HG03565 (cell line): ENCODE data around the gene UBE2S.
"Not testable (repeated sequence)": the region's sequence is repeated elsewhere in the genome, so short reads cannot be mapped to it uniquely, and the experiment has no call there.

Experiments
- ATAC-seq: cut with Tn5 transposase; IDR thresholded peaks from one replicate; pipeline ENCODE4 v1.9.1; 2021; ENCODE audit warnings: mild to moderate bottlenecking, moderate library complexity; ENCODE audit not compliant: unreplicated experiment

UBE2S gene

GRCh38 chr19:55440411-55441105 lies 33.0 kb upstream of the UBE2S start:
- ATAC-seq: no peak

- no peak for ATAC-seq
These were observed 31.5 kb upstream of the UBE2S start for GRCh38 chr19:55439052-55439451.

- no peak for ATAC-seq
These were observed 29.8 kb upstream of the UBE2S start for GRCh38 chr19:55437410-55437809.

- no peak for ATAC-seq
These were observed 29.3 kb upstream of the UBE2S start for GRCh38 chr19:55436847-55437246.

- ATAC-seq: no peak
These were observed 27.4 kb upstream of the UBE2S start for GRCh38 chr19:55435020-55435419.

- ATAC-seq: no peak
These were observed 26.9 kb upstream of the UBE2S start for GRCh38 chr19:55434356-55434919.

GRCh38 chr19:55433292-55433691 lies 25.7 kb upstream of the UBE2S start:
- no peak for ATAC-seq

GRCh38 chr19:55432241-55432959 lies 24.8 kb upstream of the UBE2S start:
- ATAC-seq: no peak

- no peak for ATAC-seq
These were observed 23.6 kb upstream of the UBE2S start for GRCh38 chr19:55431183-55431582.

GRCh38 chr19:55426042-55426441 lies 18.5 kb upstream of the UBE2S start:
- no peak for ATAC-seq

- no peak for ATAC-seq
These were observed 16.9 kb upstream of the UBE2S start for GRCh38 chr19:55424518-55424917.

GRCh38 chr19:55423225-55424005 lies 15.8 kb upstream of the UBE2S start:
- ATAC-seq: no peak

GRCh38 chr19:55421281-55421680 lies 13.7 kb upstream of the UBE2S start:
- ATAC-seq: not testable (repeated sequence)

GRCh38 chr19:55419624-55420236 lies 12.1 kb upstream of the UBE2S start:
- ATAC-seq: no peak

GRCh38 chr19:55419103-55419502 lies 11.5 kb upstream of the UBE2S start:
- no peak for ATAC-seq

- no peak for ATAC-seq
These were observed 10.6 kb upstream of the UBE2S start for GRCh38 chr19:55418185-55418584.

GRCh38 chr19:55410168-55410567 lies 2.6 kb upstream of the UBE2S start:
- ATAC-seq: no peak

- not testable (repeated sequence) for ATAC-seq
These were observed 1.6 kb upstream of the UBE2S start for GRCh38 chr19:55409179-55409578.

GRCh38 chr19:55408533-55408872 lies 915 bp upstream of the UBE2S start:
- no peak for ATAC-seq

- peak; percentile 83 for ATAC-seq
These were observed 378 bp upstream of the UBE2S start for GRCh38 chr19:55407800-55408532.
